ENCODE results near the gene TAT.
A peak's percentile ranks its signal among the peaks of the same experiment; 100 is the strongest.
"Not testable (repeated sequence)": the region's sequence is repeated elsewhere in the genome, so short reads cannot be mapped to it uniquely, and the experiment has no call there.

TAT gene

GRCh38 chr16:71584543-71585317 is 7.8 kb upstream of the TAT start:
- no peak for DNase-seq

GRCh38 chr16:71582553-71582848 is 5.6 kb upstream of the TAT start:
- not testable (repeated sequence) for DNase-seq

GRCh38 chr16:71574702-71575101 is 2.2 kb downstream of the TAT start:
- no peak for DNase-seq

GRCh38 chr16:71573387-71574094 is 3.4 kb downstream of the TAT start:
- no peak for DNase-seq

GRCh38 chr16:71572497-71573116 is 4.3 kb downstream of the TAT start:
- DNase-seq = no peak

GRCh38 chr16:71570144-71570543 is 6.7 kb downstream of the TAT start:
- no peak for DNase-seq

GRCh38 chr16:71569621-71570020 is 7.3 kb downstream of the TAT start:
- DNase-seq = no peak

- no peak for DNase-seq
Measured at GRCh38 chr16:71568551-71568950, 8.3 kb downstream of the TAT start.

- no peak for DNase-seq
Measured at GRCh38 chr16:71567931-71568330, 9.0 kb downstream of the TAT start.

- no peak for DNase-seq
Measured at GRCh38 chr16:71565812-71566700, 10.8 kb downstream of the TAT start.

GRCh38 chr16:71564335-71564967 is 12.4 kb downstream of the TAT start:
- DNase-seq = no peak

GRCh38 chr16:71562552-71562951 is 14.3 kb downstream of the TAT start:
- no peak for DNase-seq

GRCh38 chr16:71561886-71562285 is 15.0 kb downstream of the TAT start:
- not testable (repeated sequence) for DNase-seq

GRCh38 chr16:71559855-71560254 is 17.0 kb downstream of the TAT start:
- DNase-seq = no peak

- no peak for DNase-seq
Measured at GRCh38 chr16:71557954-71558582, 18.8 kb downstream of the TAT start.

GRCh38 chr16:71557299-71557698 is 19.6 kb downstream of the TAT start:
- no peak for DNase-seq

GRCh38 chr16:71555230-71555891 is 21.5 kb downstream of the TAT start:
- DNase-seq = no peak

GRCh38 chr16:71552698-71553503 is 24.0 kb downstream of the TAT start:
- DNase-seq = no peak

GRCh38 chr16:71547168-71547567 is 29.7 kb downstream of the TAT start:
- no peak for DNase-seq

GRCh38 chr16:71542377-71542776 is 34.5 kb downstream of the TAT start:
- DNase-seq = peak in 3 of 4 experiments; percentile 5 to 22 (median 12)

GRCh38 chr16:71537643-71538042 is 39.2 kb downstream of the TAT start:
- peak in 1 of 4 experiments; percentile 2 for DNase-seq
